ENCODE results near the gene GRIA4.

GRCh38 chr11:106030609-106031008 lies 420.7 kb downstream of the GRIA4 start:
- no peak for TF ChIP-seq CTCF (IDR thresholded peaks at IDR 0.05)
- TF ChIP-seq POLR2A (IDR thresholded peaks at IDR 0.05) = no peak
